ENCODE measurements around the gene ZNF527.

DNA sequence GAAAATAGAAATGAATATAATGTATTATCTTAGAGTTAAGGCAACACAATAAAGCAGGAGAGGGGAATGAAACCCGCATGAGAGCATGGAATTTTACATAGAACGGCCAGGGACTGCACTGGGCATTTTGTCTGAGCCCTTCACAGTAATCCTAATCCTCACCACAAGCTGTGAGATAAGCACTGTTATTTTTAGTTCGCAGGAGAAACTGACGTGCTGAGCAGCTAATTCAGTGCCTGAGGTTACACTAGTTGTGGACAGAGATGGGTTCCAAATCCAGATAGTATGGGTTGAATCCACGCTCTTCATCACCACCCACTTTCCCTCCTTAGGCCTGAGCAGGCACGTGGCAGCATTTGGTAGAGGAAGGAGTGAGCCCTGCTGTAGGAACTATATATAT, 24.8 kb upstream of the ZNF527 start:
- TF ChIP-seq, protein P1, sequence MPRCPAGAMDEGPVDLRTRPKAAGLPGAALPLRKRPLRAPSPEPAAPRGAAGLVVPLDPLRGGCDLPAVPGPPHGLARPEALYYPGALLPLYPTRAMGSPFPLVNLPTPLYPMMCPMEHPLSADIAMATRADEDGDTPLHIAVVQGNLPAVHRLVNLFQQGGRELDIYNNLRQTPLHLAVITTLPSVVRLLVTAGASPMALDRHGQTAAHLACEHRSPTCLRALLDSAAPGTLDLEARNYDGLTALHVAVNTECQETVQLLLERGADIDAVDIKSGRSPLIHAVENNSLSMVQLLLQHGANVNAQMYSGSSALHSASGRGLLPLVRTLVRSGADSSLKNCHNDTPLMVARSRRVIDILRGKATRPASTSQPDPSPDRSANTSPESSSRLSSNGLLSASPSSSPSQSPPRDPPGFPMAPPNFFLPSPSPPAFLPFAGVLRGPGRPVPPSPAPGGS (IDR thresholded peaks at IDR 0.05) = no peak
- TF ChIP-seq JUN (IDR thresholded peaks at IDR 0.05) (no peak), MYC (IDR thresholded peaks at IDR 0.05; ENCODE audit: borderline replicate concordance, low read length) (no peak), CTCF (IDR thresholded peaks at IDR 0.05) (no peak), POLR2A (IDR thresholded peaks at IDR 0.05; ENCODE audit: low read length) (no peak), EP300 (IDR thresholded peaks at IDR 0.05) (no peak)
